Globus pallidus (tissue), 1 donor: ENCODE data around the gene IGSF1.

Experiments
- DNase-seq: peaks from one replicate; pipeline ENCODE4 v3.0.0-alpha.2; 2015; ENCODE audit warnings: low spot score

Gene IGSF1, protein sequence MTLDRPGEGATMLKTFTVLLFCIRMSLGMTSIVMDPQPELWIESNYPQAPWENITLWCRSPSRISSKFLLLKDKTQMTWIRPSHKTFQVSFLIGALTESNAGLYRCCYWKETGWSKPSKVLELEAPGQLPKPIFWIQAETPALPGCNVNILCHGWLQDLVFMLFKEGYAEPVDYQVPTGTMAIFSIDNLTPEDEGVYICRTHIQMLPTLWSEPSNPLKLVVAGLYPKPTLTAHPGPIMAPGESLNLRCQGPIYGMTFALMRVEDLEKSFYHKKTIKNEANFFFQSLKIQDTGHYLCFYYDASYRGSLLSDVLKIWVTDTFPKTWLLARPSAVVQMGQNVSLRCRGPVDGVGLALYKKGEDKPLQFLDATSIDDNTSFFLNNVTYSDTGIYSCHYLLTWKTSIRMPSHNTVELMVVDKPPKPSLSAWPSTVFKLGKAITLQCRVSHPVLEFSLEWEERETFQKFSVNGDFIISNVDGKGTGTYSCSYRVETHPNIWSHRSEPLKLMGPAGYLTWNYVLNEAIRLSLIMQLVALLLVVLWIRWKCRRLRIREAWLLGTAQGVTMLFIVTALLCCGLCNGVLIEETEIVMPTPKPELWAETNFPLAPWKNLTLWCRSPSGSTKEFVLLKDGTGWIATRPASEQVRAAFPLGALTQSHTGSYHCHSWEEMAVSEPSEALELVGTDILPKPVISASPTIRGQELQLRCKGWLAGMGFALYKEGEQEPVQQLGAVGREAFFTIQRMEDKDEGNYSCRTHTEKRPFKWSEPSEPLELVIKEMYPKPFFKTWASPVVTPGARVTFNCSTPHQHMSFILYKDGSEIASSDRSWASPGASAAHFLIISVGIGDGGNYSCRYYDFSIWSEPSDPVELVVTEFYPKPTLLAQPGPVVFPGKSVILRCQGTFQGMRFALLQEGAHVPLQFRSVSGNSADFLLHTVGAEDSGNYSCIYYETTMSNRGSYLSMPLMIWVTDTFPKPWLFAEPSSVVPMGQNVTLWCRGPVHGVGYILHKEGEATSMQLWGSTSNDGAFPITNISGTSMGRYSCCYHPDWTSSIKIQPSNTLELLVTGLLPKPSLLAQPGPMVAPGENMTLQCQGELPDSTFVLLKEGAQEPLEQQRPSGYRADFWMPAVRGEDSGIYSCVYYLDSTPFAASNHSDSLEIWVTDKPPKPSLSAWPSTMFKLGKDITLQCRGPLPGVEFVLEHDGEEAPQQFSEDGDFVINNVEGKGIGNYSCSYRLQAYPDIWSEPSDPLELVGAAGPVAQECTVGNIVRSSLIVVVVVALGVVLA (N-terminal part only)

DNA sequence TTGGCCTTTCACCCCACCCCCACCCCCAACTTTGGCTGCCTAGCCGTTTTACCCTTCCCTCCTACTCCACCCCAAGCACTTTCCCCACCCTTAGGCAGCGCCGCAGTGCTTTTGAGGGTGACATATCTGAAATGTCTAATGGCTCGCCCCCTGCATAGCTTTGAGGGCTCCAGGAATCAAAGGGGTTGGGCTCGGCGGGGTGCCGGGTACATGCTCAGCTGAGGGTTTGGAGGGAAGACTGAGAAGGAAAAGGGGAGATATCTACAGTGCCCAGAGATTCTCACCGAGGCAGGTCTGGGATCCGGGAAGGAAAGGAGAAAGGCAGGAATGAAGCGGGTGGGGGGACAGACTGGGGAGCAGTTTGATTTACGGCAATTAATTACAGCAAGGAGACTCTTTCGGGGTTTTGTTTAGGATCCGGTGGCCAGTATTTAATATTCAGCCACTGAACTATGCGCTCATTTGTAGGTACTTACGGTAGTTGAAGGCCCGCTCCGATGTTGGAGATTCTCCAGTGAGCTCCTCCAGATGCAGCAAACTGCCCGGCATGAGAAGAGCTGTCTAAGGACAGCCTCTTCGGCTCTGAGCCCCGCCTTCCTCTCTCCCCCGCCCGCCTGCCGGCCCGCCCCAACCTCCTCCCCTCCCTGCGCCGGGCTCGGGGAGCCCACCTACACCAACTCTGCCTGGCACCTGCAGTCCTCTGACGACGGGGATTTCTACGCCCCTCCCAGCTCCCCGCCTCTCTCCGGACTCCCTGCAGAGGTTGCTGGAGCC, at the start of gene IGSF1:
Gene IGSF1 (minus strand): TSS at position 569 of the 774 bp plus-strand sequence. CDS start 2,632 bp downstream, outside the sequence.
- peak; percentile 72 for DNase-seq

DNA sequence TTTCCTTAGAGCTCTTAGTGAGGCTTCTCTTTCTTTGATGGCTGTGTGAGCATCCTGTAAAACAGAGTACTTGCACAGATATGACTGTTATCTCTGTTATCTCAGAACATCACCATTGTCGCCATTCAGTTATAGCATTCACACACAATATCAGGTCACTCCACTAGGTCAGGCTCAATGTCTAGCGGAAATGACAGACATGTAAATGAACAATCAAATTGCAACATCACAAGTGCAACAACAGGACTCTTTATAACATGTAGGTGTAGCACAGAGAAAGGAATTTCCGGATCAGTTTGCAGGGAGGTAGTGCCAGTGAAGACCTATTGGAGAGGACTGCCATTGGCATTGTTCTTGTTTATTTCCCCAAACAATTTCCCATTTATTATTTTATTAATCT, 43.2 kb upstream of the IGSF1 start:
- no peak for DNase-seq

DNA sequence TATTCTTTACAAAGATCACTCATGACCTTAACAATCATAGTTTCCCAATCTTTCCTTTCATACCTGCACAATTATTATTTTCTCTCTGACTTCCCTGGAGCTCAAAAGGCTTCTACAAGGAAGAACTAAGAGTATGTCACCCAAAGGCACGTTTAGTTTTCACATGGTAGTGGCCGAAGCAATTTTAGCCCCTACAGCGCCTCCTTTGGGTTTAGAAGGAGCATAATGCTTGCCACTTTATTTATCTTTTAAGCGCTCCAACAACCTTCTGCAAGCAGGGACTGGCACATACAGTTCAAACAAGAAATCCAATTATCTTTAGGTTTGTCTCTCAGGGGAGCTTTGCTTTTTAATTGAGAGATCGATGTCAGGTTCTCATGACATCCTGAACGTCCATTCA, 42.0 kb upstream of the IGSF1 start:
- DNase-seq: no peak

DNA sequence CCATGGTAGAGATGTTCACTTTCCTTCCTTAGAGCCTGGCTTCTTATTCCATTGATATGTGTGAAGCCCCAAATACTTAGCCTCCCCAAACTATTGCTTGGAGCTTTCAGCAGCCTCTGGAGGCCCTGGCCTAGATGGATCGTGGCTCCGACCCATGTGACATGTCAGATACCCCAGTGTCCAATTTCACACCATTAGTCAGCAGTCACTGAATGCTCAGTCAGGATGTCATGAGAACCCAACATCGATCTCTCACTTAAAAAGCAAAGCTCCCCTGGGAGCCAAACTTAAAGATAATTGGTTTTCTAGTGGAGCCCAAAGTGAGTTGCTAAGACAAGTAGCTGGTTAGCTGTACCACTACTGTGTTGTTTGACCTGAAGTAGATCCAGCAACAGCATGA, 41.6 kb upstream of the IGSF1 start:
- no peak for DNase-seq

DNA sequence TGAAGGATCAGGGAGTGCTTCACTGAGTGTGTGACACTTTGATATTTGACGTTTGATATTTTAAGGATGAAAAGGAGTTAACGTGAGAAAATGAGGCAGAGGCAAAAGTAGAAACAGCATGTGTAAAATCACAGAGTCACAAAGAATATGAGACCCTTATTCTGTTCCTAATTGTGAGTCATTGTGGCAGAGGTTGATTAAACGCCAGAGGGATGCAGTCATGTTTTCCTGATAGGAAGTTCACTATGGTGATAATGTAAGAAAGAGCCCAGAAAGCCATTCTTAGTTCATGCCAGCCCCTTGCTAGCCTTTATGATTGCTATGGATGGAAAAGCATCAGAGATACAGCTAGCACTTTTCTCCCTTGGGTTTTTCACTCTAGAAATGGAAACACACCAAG, 33.5 kb upstream of the IGSF1 start:
- no peak for DNase-seq

DNA sequence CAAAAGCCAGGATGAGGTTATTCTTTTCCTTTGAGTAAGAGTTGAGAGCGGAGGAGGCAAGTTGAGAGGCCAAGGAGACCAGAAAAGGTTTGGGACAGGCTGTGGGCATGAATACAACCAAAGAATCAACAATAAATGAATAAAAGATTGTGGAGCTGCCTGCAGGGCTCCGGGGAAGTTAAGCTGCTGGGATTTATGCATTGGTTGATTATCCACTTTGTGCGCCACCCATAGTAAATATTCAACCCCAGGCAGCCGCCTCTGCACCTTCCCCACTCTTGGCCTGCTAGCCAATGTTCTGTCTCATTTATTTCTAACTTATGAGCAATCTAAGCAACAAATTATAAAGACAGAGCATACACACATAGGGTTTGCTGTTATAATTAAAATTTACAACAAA, 28.2 kb upstream of the IGSF1 start:
- DNase-seq: no peak

DNA sequence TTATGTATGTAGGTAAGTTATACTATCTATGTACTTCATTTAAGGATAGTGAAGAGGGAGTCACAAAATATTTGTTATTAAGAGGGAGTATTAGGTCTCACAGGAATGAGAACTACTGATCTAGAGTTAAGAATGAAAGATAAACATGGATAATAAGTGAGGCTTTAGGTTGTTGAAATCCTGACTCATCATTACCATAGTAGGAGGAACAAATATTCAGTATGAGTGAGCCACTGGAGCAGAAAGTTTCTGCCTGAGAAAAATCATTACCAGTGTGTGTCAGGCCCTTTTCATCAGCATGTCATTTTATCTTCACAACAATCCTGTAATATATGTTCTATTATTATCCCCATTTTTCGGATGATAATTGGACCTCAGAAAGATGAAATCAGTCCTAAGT, 27.2 kb upstream of the IGSF1 start:
- DNase-seq: no peak

DNA sequence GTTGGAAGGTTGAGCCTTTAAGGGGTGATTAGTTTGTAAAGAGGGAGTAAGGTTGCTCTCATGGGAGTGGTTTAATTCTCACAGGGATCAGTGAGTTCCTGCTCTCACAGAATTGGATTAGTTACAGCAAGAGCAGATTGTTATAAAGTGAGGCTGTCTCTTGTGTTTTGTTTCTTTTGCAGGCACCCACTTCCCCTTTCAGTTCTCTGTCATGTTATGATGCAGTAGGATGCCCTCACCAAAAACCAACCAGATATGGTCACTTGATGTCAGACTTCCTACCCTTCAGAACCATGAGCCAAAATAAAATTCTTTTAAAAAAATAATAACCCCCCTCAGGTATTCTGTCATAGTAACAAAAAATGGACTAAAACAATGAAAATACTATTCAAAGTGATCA, 19.9 kb upstream of the IGSF1 start:
- no peak for DNase-seq

DNA sequence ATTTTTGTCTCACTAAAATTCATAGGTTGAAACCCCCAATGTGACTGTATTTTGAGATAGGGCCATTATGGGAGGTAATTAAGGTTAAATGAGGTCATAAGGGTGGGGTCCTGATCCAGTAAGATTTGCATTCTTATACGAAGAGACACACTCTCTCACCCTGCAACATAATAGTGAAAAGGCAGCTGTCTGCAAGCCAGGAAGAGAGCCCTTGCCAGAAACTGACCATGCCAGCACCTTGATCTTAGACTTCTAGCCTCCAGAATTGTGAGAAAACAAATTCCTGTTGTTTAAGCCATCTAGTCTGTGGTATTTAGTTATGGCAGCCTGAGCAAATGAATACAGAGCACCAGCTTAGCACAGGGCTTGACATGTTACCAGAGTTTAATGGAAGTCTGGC, 17.5 kb upstream of the IGSF1 start:
- no peak for DNase-seq

DNA sequence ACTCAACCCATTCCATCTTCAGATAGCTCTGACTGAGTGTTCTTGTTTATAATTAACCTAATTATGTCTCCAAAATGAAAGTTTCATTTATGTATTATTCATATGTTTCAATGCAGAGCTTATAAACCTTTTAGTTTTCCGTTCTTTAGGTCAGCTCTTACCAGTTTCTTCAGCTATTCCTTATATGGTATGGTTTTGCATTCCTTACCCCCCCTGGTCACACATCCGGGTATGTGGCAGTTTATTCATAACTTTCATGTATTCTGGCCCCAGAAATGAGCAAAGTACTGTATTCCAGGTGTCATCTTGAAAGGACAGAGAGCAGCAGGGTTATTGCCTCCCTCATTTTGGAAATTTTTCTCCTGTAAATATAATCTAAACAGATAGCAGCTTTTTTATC, 16.8 kb upstream of the IGSF1 start:
- no peak for DNase-seq

DNA sequence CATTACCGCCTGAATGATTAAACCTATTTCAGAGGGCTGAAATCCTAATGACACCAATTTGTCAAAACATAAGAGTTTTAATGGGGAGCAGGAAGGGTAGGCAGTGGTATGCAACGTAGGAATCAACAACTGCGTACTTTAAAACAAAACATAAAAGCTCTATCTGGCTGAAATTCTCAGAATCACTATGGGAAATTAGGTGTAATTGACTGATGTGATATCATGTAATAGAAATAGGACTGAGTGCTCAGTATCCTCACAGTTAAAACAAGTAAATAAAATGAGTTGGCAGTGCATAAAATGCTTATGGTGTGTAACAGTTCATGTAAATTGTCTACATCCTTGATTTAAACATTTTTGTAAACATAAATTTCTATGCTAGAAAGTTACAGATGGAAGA, 13.6 kb upstream of the IGSF1 start:
- no peak for DNase-seq

DNA sequence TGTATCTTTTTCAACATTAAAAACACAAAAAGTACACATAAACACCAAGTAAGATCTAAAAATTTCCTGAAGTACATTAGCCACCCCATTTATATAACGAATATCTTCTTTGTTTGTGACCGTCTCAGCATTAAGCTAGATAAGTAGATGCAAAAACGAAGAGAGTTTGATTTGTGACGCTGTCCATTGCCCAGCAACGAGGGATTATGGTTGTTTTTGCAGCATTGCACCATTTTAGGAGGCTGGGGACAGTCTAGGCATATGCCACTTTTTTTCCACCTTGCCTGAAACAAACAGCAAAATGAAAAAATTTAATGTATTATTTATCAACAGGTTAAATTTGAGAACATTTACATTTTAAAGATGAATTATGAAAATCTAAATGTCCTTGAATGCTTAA, 12.0 kb upstream of the IGSF1 start:
- DNase-seq: no peak

DNA sequence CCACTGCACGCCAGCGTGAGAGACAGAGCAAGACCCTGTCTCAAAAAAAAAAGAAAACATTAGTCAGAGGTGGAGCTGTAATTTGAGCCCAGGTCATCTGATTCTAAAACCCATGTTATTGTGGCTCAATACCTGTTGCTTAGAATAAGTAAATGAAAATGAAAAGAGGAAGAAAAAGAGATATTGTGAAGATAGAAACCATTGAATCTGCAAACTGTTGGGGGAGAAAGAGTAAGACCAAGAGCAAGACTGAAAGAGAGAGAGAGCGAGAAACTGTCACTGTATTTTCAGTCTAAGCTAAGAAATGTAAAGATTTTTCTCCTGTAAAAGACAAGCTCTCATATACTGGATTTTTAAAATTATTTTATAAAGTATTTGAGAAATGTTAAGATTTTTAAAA, 9.7 kb upstream of the IGSF1 start:
- DNase-seq: no peak

DNA sequence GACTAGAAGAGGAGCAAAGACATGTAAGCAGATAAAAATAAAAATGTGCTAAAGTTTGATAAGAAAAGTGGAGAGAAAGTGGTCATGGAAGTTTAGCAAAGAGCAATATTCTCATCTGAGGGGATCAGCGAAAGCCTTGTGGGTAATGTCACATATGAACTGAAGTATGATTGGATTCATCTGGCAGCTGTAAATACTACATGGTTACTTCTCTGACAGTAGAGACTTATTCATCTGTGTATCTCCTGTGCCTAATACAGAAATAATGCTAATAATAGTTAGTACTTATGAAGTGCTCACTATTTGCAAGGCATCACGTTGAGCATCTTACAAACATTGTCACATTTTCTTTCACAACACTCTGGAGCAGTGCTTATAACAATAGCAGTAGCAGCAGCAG, 8.9 kb upstream of the IGSF1 start:
- no peak for DNase-seq

DNA sequence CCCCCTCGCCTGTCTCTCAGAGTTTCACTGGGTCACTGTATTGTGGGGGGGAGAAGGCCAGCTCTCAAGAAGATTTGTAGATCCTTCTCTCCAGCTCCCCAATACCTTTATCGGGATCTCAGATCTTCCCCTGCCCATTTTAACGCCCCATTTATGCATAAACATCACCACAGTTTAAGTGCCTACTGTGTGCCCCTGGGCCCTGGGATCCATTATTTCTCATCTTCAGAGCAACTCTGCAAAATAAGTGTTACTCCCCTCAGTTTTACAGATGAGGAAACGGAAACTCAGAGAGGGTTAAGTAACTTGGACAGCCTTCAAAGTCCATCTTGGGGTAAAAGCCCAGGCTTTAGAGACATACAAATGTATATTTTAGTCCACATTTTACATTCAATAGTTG, 421 bp upstream of the IGSF1 start:
- no peak for DNase-seq

DNA sequence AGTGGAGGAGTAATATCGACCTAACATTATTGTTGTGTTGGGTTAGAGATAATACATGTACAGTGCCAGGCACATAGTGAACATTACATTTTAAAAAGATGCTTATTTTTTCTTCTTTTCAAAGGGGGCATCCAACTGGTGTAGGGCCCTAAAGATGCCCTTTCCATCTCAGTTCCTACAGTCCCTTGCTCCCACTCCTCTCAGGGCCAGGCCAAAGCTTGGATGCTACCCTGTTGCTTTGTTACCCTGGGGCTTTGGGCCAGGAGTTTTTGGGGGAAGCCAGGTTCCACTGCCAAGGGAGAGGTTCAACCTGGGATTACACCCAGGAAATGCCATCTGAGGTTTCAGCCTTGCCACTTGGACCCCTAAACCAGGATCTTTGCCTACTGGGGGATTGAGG, 918 bp downstream of the IGSF1 start:
- no peak for DNase-seq

DNA sequence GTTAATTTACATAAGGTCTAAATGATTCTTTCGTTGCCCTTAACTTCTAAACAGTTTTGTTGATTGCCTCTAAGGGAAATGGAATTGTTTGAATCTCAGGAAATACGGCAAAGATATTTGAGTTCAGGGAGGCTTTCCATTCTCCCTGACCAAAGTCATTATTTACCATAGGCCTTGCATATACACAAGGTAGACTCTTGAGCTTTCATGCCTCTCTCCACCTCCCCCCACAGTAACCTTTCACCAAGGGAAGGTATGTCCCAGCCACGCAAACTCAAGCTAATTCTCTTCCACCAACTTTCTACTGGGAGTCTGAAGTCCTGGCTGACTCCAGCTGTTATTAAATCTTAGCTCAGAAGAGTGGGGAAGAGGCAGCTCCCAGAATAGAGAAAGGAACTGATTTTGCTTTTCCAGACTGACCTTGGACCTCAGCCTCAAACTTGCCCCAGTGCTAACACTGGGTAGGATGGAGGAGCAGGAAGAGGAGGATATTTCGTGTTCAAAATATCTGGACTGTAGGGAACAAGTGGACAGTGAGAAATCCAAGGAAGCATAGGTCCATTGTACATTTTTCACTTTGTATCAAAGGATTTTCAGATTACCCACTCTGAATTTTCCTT, 1.4 kb downstream of the IGSF1 start:
- DNase-seq: no peak

DNA sequence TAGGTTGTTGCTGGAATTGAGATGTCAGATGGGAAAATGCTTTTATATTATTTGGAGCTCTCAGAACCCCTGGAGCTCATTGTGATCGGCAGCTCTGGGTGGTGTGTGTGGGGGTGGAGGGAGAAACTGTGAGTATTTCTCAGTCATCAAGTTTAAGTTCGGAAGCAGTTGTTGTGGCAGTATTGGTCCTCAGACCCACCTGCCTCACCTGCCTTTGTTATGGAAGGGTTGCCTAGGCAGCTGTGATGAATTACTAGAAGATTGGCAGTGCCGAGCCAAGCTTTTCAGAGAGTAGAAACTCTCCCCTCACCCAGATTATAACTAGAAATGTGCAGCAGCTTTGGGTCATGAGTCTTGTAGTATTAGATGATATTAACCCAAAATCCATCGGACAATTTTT, 9.5 kb downstream of the IGSF1 start:
- no peak for DNase-seq

DNA sequence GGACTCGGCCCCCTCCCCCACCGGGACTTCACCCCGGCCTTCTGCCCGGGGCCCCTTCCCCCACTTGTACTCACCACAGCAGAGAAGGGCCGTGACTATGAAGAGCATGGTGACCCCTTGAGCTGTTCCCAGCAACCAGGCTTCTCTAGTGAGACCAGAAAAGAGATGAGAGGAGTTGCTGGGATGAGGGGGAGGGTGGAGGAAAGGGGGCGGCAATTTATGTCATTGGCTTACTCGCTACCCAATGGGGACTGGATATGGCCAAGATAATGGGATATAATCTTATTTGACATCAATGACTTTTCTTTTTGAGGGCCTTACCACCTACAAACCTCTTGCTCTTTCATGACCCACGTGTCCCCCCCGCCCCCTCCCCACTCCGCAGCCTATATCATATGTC, 9.9 kb downstream of the IGSF1 start:
- DNase-seq: no peak

DNA sequence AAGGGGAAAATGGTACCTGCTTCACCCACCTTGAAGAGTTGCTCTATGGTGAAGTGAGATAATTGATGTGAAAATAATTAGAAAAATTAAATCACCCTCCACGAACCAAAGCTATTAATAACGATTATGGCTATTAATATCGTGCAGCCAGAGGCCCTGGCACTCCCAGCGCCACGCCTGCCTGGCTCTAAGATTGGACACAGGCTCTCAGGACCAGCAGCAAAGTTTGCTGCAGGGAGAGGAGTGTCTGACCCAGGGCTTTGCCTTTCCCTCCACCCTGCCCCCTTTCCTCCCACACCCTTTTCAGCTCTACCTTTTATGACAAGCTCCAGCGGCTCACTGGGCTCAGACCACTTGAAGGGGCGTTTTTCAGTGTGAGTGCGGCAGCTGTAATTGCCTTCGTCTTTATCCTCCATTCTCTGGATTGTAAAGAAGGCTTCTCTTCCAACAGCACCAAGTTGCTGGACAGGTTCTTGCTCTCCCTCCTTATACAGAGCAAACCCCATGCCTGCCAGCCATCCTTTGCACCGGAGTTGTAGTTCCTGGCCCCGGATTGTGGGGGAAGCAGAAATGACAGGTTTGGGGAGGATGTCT, 11.5 kb downstream of the IGSF1 start:
- no peak for DNase-seq

DNA sequence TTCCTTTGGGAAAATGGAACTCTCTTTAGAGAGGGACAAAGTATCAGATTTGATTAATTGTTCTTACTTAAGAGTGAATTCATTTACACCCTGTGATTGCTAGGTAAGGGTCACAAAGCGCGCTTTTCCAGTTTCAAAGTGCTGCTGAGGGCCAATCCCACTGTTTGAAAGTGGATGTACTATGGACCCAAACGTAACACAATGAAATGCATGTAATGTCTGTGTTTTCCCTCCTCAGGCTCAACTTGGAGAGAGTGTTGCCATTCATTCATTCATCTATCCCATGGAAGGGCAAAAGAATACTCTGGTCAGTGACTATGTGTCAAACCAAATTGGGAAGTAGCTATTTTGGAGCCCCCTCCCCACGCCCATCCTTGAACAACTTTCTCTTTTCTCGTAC, 16.1 kb downstream of the IGSF1 start:
- no peak for DNase-seq
